ENCODE data around the gene TMEM236.

The TMEM236 gene

GRCh38 chr10:17764142-17764541, 12.1 kb downstream of the TMEM236 start:
- H3K9me2 ChIP-seq (replicated peaks; ENCODE audit: control insufficient read depth, low read length), result no peaks in the 10 kb centered on the region
- H3F3A ChIP-seq (ENCODE audit: control insufficient read depth, insufficient read depth), result no peaks in the 10 kb centered on the region
- no peak overlapping the region for H3K4me2 ChIP-seq (ENCODE audit: low read length)
- H3K9me3 ChIP-seq (ENCODE audit: control insufficient read depth, insufficient read depth, low read length), result no peaks in the 10 kb centered on the region
- H4K20me1 ChIP-seq (ENCODE audit: control insufficient read depth, insufficient read depth, low read depth, low read length), result no peaks in the 10 kb centered on the region
- no peak overlapping the region for H3K27ac ChIP-seq (ENCODE audit: low read depth, low read length)
- TF ChIP-seq CTCF (IDR thresholded peaks at IDR 0.05; ENCODE audit: low read depth, low read length, poor library complexity, severe bottlenecking), result no peak
- TF ChIP-seq EZH2phosphoT487 (IDR thresholded peaks at IDR 0.05; ENCODE audit: borderline replicate concordance, low read length), result no peak
- H3K79me2 ChIP-seq (ENCODE audit: control insufficient read depth, low read length), result no peaks in the 10 kb centered on the region
- H3K4me3 ChIP-seq (ENCODE audit: low read length), result no peak overlapping the region
- no peaks in the 10 kb centered on the region for H3K4me1 ChIP-seq (ENCODE audit: control insufficient read depth, low read length)
- H3K27me3 ChIP-seq (ENCODE audit: control insufficient read depth, low read length), result peaks cover 7% of the 10 kb centered on the region; the same call in 1 of the 2 replicates
- H3K36me3 ChIP-seq (ENCODE audit: control insufficient read depth, low read length), result no peaks in the 10 kb centered on the region

GRCh38 chr10:17765602-17766001, 13.6 kb downstream of the TMEM236 start:
- Histone ChIP-seq H3K27me3 (ENCODE audit: control insufficient read depth, low read length) (peaks cover 7% of the 10 kb centered on the region; the same call in 1 of the 2 replicates), H3K9me2 (replicated peaks; ENCODE audit: control insufficient read depth, low read length) (no peaks in the 10 kb centered on the region), H3F3A (ENCODE audit: control insufficient read depth, insufficient read depth) (no peaks in the 10 kb centered on the region), H3K9me3 (ENCODE audit: control insufficient read depth, insufficient read depth, low read length) (no peaks in the 10 kb centered on the region), H3K79me2 (ENCODE audit: control insufficient read depth, low read length) (no peaks in the 10 kb centered on the region), H3K36me3 (ENCODE audit: control insufficient read depth, low read length) (no peaks in the 10 kb centered on the region), H3K4me2 (ENCODE audit: low read length) (no peak overlapping the region), H3K4me1 (ENCODE audit: control insufficient read depth, low read length) (no peaks in the 10 kb centered on the region), H3K4me3 (ENCODE audit: low read length) (no peak overlapping the region), H4K20me1 (ENCODE audit: control insufficient read depth, insufficient read depth, low read depth, low read length) (no peaks in the 10 kb centered on the region), H3K27ac (ENCODE audit: low read depth, low read length) (no peak overlapping the region)
- no peak for TF ChIP-seq CTCF (IDR thresholded peaks at IDR 0.05; ENCODE audit: low read depth, low read length, poor library complexity, severe bottlenecking)
- no peak for TF ChIP-seq EZH2phosphoT487 (IDR thresholded peaks at IDR 0.05; ENCODE audit: borderline replicate concordance, low read length)

GRCh38 chr10:17766731-17767130, 14.7 kb downstream of the TMEM236 start:
- no peak for TF ChIP-seq CTCF (IDR thresholded peaks at IDR 0.05; ENCODE audit: low read depth, low read length, poor library complexity, severe bottlenecking)
- TF ChIP-seq EZH2phosphoT487 (IDR thresholded peaks at IDR 0.05; ENCODE audit: borderline replicate concordance, low read length), result no peak
- Histone ChIP-seq H3K27ac (ENCODE audit: low read depth, low read length) (no peak overlapping the region), H4K20me1 (ENCODE audit: control insufficient read depth, insufficient read depth, low read depth, low read length) (no peaks in the 10 kb centered on the region), H3K9me3 (ENCODE audit: control insufficient read depth, insufficient read depth, low read length) (no peaks in the 10 kb centered on the region), H3K9me2 (replicated peaks; ENCODE audit: control insufficient read depth, low read length) (no peaks in the 10 kb centered on the region), H3K36me3 (ENCODE audit: control insufficient read depth, low read length) (no peaks in the 10 kb centered on the region), H3F3A (ENCODE audit: control insufficient read depth, insufficient read depth) (no peaks in the 10 kb centered on the region), H3K27me3 (ENCODE audit: control insufficient read depth, low read length) (peaks cover 7% of the 10 kb centered on the region; the same call in 1 of the 2 replicates), H3K4me2 (ENCODE audit: low read length) (no peak overlapping the region), H3K79me2 (ENCODE audit: control insufficient read depth, low read length) (no peaks in the 10 kb centered on the region), H3K4me1 (ENCODE audit: control insufficient read depth, low read length) (peaks cover 3% of the 10 kb centered on the region; the same call in 1 of the 2 replicates), H3K4me3 (ENCODE audit: low read length) (no peak overlapping the region)
